ACHN (cell line): ENCODE data around the gene TMEM225B.
A peak's percentile ranks its signal among the peaks of the same experiment; 100 is the strongest.
"Not testable (repeated sequence)": the region's sequence is repeated elsewhere in the genome, so short reads cannot be mapped to it uniquely, and the experiment has no call there.

Experiments used
- DNase-seq: peaks from one replicate; pipeline ENCODE4 v3.0.0-alpha.2; 2015
- in situ Hi-C: cut with HindIII; loops from 2 replicates; pipeline ENCODE4 v1.10.0; 2017; ENCODE audit warnings: low sequenced_read_pairs, low pct_ligation_motif_present, low pct_unique_long_range_greater_than_20kb

The TMEM225B gene

DNA sequence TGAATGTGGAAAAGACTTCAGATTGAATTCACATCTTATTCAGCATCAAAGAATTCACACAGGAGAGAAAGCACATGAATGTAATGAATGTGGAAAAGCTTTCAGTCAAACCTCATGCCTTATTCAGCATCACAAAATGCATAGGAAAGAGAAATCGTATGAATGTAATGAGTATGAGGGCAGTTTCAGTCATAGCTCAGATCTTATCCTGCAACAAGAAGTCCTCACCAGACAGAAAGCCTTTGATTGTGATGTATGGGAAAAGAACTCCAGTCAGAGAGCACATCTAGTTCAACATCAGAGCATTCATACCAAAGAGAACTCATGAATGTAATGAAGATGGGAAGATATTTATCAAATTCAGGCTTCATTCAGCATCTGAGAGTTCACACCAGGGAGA lies 24.8 kb upstream of the TMEM225B start:
- DNase-seq = no peak
- in situ Hi-C loops = no loop called here

GRCh38 chr7:99576251-99576650 lies 21.8 kb upstream of the TMEM225B start:
- in situ Hi-C loops = no loop called here

DNA sequence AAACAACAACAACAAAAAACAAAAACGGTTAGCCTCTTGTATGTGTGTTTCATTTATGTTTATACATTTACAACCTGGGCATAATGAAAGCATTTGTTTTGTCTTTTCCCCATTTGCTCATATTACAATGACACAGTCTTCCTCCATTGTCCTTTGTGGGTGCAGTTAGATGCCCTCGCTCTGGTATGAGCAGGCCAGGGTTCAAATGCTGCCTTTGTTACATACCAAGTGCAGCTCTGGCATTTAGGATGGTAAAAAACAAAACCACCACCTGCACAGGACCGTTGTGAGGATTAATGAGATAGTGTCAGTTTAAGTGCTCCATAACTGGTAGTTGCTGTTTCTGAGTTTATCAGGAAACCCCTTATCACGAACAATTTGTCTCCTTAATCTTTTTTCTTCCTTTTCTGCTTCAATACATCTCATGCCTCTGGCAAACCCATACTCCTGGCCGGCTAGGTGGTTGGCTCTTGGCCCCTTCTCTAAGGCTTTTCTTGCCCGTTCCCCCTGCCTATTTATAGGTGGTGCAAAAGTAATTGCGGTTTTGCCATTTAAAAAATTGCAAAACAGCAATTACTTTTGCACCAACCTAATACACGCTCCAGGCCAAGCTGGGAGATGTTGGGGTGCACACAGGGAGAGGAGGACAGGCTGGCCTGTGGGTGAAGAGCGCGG lies 18.6 kb upstream of the TMEM225B start:
- no peak for DNase-seq
- in situ Hi-C loops = no loop called here

More at GRCh38 chr7:99576251-99576650, 21.8 kb upstream of the TMEM225B start:
- DNase-seq = no peak

GRCh38 chr7:99579956-99580777 lies 17.9 kb upstream of the TMEM225B start:
- DNase-seq = peak; percentile 30
- in situ Hi-C loops = no loop called here

- DNase-seq, in situ Hi-C loops: not testable (repeated sequence)
These were observed 17.2 kb upstream of the TMEM225B start for GRCh38 chr7:99580778-99581332.

- in situ Hi-C loops = no loop called here
- DNase-seq = no peak
These were observed 9.2 kb upstream of the TMEM225B start for GRCh38 chr7:99588868-99589267.

DNA sequence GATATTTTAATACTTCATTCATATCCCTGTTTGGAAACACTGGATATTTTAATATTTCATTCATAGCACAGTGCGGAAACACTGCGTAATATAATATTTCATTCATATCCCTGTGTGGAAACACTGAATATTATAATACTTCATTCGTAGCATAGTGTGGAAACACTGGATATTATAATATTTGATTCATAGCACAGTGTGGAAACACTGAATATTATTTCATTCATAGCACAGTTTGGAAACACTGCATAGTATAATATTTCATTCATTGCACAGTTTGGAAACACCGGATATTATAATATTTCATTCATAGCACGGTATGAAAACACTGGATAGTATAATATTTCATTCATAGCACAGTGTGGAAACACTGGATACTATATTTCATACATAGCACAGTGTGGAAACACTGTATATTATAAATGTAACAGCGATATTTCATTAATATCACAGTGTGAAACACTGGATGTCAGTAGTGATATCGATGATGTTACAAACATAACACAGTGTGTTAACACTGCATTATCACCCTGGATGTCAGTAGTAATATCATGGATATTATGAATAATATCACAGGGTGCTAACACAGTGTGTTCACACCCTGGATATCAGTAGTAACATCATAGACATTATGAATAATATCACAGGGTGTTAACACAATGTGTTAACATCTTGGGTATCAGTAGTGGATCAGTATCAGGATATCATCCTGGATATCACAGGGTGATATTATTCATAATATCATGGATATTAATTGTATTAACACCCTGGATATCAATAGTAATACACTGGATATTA lies 2.9 kb upstream of the TMEM225B start:
- in situ Hi-C loops = no loop called here
- DNase-seq = no peak

DNA sequence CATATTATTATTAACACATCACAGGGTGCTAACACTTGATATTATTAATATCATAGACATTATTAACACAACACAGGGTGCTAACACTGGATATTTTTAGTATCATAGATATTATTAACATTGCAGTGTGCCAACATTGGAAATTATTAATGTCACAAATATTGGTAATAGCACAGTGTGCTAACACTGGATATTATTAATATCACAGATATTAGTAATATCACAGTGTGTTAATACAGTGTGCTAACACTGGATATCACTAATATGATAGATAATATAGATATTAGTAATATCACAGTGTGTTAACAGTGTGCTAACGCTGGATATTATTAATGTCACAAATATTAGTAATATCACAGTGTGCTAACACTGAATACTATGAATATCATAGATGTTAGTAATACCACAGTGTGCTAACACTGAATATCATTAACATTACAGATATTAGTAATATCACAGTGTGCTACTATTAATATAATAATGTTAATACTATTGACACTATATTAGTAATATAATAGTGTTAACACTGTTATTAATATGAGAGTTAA lies 1.6 kb upstream of the TMEM225B start:
- no peak for DNase-seq
- in situ Hi-C loops = no loop called here

DNA sequence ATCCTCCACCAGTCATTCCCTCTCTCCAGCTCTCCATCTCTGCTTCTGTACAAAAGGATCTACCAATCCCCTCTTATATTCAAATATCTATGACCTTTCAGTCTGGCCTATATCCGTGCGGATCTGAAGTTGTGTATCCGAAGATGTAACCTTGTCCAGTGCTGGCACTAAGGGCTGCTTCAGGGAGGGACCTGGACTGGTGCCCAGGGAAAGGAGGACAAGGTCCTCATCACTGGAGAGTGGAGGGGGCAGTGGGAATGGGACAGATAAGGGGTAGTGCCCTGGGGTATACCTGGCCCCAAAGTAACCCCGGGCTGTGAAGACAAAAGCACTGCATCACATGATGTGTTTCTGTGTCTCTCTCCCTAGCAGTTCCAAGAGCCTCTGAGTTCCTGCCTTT lies 1.8 kb downstream of the TMEM225B start:
- DNase-seq = no peak
- in situ Hi-C loops = no loop called here

DNA sequence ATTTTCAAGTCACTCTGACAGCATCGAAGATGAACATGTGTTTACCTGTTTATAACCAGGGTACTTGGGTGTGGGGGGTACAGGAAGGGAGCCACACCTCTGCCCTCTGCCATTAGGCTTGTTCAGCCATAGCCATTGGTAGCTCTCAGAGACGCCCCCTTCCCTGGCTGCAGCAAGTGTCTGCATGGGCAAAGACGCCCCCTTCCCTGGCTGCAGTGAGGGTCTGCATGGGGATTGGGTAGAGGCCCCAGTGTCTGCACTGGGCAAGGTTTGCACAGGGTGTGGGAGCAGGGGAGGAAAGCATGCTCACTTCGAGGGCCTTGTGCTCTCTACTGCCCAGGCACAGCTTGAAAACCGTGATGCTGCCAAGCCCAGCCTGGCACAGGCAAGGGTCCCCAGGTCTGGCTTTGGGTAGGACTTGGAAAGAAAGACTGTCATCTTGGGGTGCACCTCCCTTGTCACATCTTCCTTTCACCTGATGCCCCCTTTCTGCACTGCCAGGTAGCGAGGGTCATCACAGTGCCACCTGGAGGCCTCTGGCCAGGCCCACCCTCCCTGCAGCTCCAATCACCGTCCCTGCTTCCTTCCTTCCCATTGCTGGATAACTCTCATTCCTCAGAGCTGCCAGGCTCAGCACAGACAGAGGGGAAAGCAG lies 3.7 kb downstream of the TMEM225B start:
- in situ Hi-C loops = no loop called here
- DNase-seq = no peak

GRCh38 chr7:99605527-99605926 lies 7.5 kb downstream of the TMEM225B start:
- no peak for DNase-seq
- in situ Hi-C loops = no loop called here

DNA sequence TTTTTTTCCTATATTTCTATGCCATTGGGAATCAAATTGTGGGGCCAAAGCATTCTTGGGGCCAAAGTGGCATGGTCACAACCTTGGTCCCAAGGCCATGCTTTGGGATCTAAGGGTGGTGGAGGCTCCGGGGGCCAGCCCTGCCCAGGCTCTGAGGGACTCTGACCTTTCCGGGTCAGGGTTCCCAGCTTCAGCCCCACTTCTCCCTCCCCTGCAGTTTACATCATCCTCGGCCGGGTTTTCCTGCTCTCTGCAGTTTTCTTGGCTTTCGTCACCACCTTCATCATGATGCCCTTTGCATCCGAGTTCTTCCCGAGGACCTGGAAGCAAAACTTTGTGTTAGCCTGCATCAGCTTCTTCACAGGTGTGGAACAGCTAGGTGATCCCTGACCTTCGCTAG lies 8.5 kb downstream of the TMEM225B start:
- DNase-seq = no peak
- in situ Hi-C loops = no loop called here

DNA sequence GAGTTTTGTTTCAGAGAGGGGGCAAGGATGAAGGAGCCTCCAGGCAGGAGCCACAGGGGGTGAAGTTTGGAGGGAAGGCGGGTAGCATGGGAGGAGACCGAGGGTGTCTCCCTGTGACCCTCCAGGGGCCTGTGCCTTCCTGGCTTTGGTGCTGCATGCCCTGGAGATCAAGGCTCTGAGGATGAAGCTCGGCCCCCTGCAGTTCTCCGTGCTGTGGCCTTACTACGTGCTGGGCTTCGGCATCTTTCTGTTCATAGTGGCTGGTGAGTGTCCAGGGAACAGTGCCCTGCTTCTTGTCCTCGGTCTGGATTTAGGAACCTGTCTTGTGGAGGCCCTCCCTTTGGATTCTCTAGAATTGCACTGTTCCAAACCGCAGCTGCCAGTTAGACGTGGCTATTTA lies 9.5 kb downstream of the TMEM225B start:
- in situ Hi-C loops = no loop called here

GRCh38 chr7:99614495-99614894 lies 16.4 kb downstream of the TMEM225B start:
- in situ Hi-C loops = no loop called here
- DNase-seq = no peak

More for the DNA sequence above, 9.5 kb downstream of the TMEM225B start:
- DNase-seq = no peak

DNA sequence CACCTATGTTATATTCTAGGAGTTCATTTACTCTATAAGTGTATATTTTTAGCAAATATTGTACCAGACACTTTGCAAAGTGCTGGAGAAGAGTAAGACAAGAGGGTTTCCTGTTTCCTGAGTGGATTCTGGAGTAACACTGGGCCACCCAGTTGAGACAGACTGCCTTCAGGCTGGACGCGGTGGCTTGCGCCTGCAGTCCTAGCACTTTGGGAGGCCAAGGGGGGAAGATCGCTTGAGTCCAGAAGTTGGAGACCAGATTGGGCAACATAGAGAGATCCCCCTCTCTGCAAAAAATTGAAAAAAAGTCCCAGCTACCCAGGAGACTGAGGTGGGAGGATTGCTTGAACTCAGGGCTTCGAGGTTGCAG lies 17.9 kb downstream of the TMEM225B start:
- in situ Hi-C loops = no loop called here
- no peak for DNase-seq

DNA sequence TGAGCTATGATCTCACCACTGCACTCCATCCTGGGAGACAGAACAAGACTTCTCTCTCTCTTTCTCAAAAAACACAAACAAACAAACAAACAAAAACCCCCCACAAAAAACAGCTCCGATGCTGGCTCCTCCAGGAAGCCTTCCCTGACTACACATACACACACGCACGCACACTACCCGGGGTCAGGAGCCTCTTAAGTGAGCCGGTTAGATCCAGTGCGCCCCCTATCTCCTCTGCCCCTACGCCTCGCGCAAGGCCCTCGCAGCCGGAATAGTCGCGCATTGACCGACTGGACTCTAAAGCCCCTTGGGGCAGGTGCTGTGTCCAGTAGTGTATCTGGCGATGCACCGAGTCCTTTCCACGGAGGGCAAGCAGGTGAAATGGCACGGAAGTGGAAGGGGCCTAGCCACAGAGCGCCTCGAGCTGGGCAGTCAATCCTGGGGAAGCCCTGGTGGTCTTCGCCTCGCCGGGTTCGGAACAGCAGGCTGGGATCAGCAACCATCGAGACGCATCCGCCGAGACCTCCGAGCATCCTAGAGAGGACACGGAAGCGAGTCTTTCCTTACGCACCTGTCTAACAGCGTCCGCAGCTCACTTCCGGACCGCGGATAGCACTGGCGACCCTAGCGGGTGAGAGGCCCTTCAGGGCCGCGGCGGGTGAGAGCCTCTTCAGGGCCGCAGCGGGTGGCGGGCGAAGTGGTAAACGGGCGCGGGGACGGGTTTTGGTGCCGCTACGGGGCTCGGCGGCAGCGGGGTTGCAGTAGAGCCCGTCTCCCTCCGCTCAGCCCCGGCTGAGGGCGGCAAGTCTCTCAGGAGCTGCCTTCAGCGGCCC lies 18.5 kb downstream of the TMEM225B start, which contains the start of gene ZSCAN25:
Gene ZSCAN25, plus strand, starts transcription at position 588 of the 833 bp plus-strand sequence. CDS start 2,661 bp downstream, outside the sequence.
- in situ Hi-C loops = no loop called here
- DNase-seq = peak; percentile 98

DNA sequence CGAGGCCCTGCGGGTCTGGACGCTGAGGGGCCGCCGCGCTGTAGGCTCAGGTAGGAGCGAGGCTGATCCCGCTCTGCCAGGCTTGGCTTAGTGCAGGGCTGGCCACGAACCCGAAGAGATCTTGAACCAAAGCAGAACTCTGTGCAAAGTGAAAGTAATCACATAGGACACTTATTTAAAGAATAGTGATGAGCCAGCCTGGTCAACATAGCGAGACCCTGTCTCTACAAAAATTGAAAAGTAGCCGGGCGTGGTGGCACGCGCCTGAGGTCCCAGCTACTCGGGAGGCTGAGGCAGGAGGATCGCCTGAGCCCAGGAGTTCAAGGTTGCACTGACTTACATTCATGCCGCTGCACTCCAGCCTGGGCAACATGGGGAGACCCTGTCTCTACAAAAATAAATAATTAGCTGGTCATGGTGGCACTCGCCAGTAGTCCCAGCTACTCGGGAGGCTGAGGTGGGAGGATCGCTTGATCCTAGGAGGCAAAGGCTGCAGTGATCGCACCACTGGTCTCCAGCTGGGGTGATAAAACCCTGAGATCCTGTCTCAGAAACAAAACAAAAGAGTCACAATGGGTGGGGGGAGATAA lies 19.2 kb downstream of the TMEM225B start:
- in situ Hi-C loops = no loop called here
- no peak for DNase-seq
